ENCODE data around the gene VWF. TPM values are rescaled to one million over a fixed set of nuclear protein-coding genes. Genes with fewer than 3 reads are reported as not detected.

Gene VWF
- total and polyA plus RNA-seq, 9 donors: 37.9 to 278 (median 107) TPM

GRCh38 chr12:6118891-6119568 is 5.4 kb downstream of the VWF start:
- Histone ChIP-seq H3K36me3 (no peaks in the 10 kb centered on the region), H3K4me3 (no peak overlapping the region)
- intact Hi-C loops (cut with DNase I): no loop called here

GRCh38 chr12:6116471-6117021 is 7.9 kb downstream of the VWF start:
- H3K4me1 ChIP-seq (ENCODE audit: insufficient read depth): no peaks in the 10 kb centered on the region
- 71 to 78% (median 76%) methylated on average over 14 of the region's 14 CpGs for WGBS, 3 donors
- H3K9me3 ChIP-seq: no peaks in the 10 kb centered on the region
- H3K27ac ChIP-seq: no peak overlapping the region
- peak in 1 of 5 donors; percentile 22 for DNase-seq
- H3K36me3 ChIP-seq: no peaks in the 10 kb centered on the region
- TF ChIP-seq EP300 (IDR thresholded peaks at IDR 0.05) (no peak), CTCF (IDR thresholded peaks at IDR 0.05) (no peak), POLR2A (IDR thresholded peaks at IDR 0.05) (no peak)
- intact Hi-C loops (cut with DNase I): no loop called here
- H3K27me3 ChIP-seq: no peaks in the 10 kb centered on the region
- H3K4me3 ChIP-seq: no peak overlapping the region

More at GRCh38 chr12:6118891-6119568, 5.4 kb downstream of the VWF start:
- DNase-seq: no peak
- no peak for TF ChIP-seq POLR2A (IDR thresholded peaks at IDR 0.05)
- no peak for TF ChIP-seq EP300 (IDR thresholded peaks at IDR 0.05)
- no peak for TF ChIP-seq CTCF (IDR thresholded peaks at IDR 0.05)
- Histone ChIP-seq H3K27ac (no peak overlapping the region), H3K9me3 (no peaks in the 10 kb centered on the region), H3K27me3 (no peaks in the 10 kb centered on the region), H3K4me1 (ENCODE audit: insufficient read depth) (no peaks in the 10 kb centered on the region)
- WGBS, 3 donors: 48 to 56% (median 49%) methylated on average over 9 of the region's 9 CpGs

- TF ChIP-seq CTCF (IDR thresholded peaks at IDR 0.05) (no peak), EP300 (IDR thresholded peaks at IDR 0.05) (no peak), POLR2A (IDR thresholded peaks at IDR 0.05) (no peak)
- DNase-seq: no peak
- H3K4me1 ChIP-seq (ENCODE audit: insufficient read depth): no peaks in the 10 kb centered on the region
- H3K27me3 ChIP-seq: no peaks in the 10 kb centered on the region
- H3K9me3 ChIP-seq: no peaks in the 10 kb centered on the region
- 79 to 86% (median 85%) methylated on average over 6 of the region's 6 CpGs for WGBS, 3 donors
- H3K36me3 ChIP-seq: no peaks in the 10 kb centered on the region
- intact Hi-C loops (cut with DNase I): no loop called here
- no peak overlapping the region for H3K27ac ChIP-seq
- no peak overlapping the region for H3K4me3 ChIP-seq
These were observed 9.1 kb downstream of the VWF start for GRCh38 chr12:6115389-6115788.

GRCh38 chr12:6114476-6114870 is 10.0 kb downstream of the VWF start:
- no peak for DNase-seq
- TF ChIP-seq CTCF (IDR thresholded peaks at IDR 0.05) (no peak), POLR2A (IDR thresholded peaks at IDR 0.05) (no peak)
- Histone ChIP-seq H3K27me3 (no peaks in the 10 kb centered on the region), H3K36me3 (no peaks in the 10 kb centered on the region), H3K4me1 (ENCODE audit: insufficient read depth) (no peaks in the 10 kb centered on the region), H3K27ac (no peak overlapping the region), H3K9me3 (no peaks in the 10 kb centered on the region), H3K4me3 (no peak overlapping the region)
- WGBS, 3 donors: 83 to 91% (median 89%) methylated on average over 6 of the region's 6 CpGs
- intact Hi-C loops (cut with DNase I): no loop called here
